ENCODE results near the gene PRPF18.

PRPF18 gene

DNA sequence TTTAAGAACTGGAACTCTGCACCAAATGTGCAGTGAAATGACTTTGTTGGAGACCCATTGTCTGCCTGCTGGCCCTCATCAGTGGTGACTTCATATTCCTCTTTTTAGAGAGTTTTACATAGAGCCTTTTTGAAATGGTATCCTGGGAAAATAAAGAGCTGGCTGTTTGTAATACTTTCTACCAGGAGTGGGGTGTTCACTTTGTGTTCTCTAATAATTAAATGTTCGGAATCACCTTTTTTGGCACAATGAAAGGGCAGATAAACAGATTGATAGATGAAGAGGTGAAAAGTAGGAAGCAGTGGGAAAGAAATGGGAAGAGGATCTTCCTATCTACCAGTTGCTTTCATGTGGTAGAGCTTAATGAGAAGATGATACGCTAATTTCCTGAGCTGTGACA lies 55.5 kb downstream of the PRPF18 start:
- DNase-seq, result no peak

DNA sequence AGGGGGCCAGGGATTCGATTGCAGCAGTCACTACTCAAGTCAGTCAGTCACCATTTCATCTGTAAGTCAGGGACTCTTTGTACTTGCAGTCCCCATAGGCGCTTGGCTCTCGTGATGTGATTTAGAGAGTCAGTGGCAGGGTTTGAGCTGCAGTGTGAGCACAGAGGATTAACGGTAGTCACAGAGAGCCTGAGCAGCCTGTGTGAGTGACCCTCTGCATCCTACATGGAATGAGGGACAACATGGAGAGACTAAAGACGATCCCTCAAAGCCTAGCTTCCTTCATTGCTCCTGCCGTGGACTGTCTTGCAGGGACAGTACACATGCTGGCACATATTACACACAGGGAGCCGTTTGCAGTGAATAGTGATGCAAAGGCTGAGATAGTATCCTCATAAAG lies 56.3 kb downstream of the PRPF18 start:
- no peak for DNase-seq

DNA sequence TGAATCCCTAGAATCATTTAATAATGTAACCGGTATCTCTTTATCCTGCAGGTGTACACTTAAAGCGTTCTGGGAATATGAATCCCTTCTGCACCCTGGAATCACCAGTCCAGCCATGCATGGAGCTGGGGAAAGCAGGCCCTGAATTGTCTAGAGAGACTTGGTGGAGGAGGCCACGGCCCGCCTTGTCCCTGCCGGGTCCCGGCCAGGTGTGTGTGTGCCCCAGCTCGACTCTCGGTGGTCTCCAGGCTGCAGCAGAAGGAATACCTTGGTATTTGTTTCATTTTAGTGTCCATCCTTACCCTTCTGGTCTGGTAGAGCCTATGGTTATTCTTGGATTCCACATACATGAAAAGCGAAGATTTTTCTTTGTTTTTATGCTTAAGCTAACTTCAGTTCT lies 58.1 kb downstream of the PRPF18 start:
- DNase-seq, result no peak

DNA sequence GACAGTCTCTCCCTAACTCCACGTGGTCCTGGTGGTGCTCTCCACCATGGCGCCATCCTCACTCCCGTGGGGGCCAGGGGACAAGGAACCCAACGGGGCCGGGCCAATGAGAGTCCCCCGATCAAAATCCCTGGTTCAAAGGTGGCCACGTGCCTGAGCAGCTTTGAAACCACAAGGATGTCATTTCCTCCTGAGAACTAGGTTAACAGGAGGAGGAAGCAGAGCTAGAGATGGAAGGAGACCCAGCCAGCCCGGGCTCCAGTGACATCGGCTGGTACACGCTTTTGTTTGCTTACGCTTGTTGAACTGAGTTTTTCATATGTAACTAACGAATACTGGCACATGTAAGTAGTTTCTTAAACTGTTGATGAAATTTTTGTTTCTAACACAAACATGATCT lies 61.7 kb downstream of the PRPF18 start:
- DNase-seq, result peak; percentile 26

DNA sequence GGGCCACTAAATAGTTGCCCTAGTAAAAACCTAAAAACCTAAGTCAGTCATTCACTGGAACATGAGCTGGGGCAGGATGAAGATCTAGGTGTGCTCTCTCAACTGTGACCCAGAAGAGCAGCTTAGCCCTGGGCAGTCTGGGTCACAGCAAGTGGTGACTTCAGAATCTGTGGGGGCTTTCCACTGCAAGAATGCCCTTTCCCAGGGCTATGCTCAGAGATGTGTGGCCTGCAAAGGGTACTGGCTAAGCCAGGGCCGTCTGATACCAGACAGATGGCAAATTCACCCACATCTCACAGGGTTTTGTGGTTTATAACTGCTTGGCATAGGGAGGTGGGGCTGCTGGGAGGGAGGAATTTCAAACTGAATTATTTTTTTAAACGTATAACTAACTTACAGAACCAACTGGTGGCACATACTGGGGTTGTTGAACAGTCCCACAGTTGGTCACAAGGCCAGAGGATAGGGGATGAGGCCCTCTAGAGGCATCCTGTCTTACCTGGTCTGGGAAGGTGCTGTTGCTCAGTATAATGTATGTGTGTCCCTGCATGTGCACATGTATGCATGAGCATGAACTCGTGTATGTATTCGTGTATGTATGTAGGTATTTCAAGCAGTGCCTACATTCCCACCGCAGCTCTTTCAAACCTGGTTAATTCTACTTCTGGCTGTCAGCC lies 63.2 kb downstream of the PRPF18 start:
- DNase-seq, result no peak

DNA sequence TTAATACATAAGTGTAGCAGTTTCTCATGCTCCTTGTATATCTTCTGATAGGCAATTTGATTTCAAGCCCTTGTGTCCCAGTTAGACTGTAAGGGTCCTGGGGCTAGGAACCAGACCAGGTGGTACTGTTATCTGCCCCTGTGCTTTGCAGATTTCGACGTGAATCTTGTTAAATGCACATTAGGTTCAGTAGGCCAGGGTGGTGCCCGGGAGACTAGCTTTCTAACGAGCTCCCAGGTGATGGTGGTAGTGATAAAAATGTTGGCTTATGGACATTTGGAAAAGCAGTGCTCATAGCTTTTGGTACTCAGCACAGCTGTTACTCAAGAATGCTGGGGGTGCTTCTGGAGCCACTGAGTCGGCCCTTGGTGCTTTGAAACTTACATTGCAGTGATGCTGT lies 64.2 kb downstream of the PRPF18 start:
- DNase-seq, result no peak

DNA sequence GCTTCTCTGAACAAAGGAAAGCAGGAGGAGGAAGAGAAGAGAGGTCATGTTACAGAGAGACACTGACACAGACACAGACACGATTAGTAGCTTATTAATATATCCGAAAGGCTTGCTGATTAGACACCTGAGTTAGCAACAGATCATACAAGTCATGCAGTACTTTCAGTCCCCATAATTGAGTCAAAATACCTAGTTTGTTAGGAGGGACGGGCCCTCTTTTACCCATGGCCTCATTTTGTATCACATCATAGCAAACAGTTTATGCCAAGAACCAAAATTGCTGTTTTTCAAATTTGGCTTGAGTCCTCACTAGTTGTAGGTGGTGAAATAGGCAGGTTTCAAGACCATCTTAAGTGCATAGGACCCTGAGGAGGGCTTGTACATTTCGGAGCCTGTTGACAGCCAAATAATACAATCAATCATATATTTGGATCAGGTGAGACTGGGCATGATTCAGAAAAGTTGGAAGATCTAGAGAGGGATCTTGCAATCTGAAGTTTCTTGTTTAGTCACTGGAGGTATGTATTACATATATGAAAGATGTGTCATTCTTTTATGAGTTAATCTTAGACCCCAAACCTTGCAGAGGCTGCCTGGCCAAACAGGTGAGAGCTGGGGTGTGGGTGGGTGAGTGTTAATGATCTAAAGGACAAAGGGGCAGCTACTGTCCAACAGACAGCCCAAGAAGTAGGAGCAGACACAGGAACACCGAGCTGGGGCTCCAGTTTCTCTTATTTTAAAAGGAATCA lies 65.4 kb downstream of the PRPF18 start:
- DNase-seq, result no peak

DNA sequence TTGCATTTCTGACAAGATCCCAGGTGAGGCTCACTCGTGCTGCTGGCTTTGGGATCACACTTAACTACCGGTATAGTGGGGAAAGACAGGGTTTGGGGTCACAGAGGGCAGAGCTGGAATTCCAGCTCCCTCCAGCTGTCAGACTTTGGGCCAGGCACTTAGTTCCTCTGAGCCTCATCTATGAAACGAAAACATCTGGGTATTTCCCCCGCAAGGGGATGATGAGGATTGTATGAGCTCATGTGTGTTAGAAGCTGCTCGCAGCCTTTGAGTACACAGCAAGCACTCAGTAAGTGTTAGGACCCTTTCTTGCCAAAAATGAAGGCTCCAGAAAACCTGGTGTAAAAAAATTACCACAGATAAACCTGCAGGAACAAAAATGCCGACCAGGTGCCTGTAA lies 66.1 kb downstream of the PRPF18 start:
- no peak for DNase-seq

DNA sequence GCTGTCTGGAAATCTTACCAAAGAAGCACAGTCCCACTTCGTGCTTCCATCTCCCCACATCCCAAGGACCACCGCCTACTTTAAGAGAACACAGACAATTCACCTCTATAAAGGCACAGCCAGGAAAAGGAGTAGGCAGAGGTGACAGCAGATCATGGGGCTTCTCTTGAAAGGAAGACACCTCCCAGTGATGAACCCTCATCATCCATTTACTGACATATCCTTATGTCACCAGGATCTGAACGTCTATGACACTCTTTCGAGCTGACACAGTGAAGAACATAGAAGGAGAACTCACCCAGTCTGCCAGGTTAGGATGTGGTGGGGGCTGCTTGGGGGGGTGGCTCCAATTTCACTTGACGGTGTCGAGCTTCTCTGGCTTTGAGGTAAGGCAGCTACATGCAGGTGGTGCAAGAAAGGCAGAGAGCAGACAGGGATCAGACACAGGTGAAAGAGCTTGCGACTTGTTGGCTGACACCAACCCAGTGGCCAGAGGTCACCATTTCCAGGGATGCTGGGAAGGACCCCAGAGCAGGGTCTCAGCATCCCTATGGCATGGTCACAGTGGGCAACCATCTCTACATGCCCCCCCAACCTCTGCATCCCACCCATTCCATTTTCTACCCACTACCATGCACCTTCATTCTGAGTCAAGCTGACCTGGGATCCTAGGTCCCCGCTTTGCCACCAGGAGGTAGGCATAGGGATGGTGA lies 67.5 kb downstream of the PRPF18 start:
- DNase-seq, result no peak

DNA sequence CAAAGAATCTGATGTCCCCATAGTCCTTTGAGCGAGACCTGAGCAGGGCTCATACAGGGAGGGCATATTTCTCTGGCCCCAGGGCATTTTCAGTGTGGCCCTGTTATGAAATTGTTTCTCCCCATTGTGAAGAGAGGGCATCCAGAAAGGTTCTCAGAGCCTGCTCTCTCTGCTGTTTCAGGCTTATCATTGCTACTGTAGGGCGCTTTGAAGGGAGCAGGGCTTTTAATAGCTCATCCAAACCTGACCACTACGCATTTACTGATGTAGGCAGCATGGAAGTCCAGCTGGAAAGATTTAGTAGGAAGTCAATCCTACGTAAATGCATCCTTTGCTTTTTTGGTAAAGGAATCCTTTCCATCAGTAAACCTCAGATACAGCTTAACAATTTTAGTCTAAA lies 68.1 kb downstream of the PRPF18 start:
- DNase-seq, result no peak

DNA sequence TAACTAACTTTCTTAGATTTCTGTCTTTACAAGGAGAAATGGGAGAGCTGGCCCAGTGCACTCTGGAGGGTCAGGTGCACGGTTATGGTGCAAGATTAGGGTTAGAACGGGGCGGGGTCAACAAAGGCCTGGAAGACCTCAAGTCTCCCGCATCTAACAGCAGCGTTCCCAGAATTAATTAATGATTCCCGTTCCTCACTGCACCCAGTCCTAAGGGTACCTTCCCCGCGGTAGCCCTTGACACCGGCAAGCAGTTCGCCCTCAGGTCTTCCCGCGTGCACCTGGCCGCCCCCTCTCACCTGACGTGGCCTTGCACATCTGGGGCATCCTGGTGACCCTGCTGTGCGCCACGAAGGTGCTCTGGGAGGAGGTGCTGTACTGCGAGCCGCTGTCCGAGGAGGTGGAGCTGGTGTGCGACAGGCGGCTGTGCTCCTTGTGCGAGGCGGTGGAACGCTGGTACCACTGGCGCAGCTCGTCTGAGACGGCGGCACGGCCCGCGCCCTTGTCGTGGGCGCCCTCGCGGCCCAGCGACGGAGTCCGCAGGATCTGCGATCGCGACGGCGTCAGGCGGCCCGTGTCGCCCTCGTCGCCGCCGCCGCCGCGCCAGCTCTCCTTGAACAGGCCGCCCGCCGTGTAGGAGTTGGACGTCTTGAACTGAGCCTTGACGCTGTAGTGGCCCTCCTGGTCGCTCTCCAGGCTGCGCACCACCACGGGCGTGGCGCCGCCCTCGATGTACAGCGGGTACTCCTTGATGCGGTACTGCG lies 69.8 kb downstream of the PRPF18 start:
- no peak for DNase-seq

DNA sequence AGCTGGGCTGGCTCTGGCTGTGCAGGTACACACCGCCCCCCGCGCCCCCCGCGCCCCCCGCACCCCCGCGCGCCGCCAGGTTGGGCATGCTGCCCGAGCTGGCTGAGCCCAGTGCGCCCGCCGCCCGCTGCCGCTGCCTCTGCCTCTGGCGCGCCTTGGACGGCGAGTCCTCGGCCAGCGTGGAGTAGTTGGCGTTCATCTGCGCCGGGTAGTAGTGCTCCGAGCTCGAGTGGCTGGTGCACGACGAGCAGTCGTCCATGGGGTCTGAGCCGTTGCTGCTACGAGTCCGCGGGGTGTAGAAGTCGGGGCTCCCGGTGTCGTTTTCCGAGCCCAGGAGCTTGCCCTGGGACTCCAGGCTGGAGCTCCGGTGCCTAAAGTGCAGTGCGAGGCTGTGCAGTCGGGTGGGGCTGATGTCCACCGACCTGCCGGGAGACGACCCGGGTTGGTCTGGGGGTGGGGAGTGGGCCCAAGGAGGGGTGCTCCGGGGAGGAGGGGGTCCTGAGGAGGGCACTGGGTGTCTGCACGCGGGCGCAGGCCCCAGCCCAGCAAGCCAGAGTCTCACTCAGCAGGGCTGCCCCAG lies 70.4 kb downstream of the PRPF18 start:
- no peak for DNase-seq

DNA sequence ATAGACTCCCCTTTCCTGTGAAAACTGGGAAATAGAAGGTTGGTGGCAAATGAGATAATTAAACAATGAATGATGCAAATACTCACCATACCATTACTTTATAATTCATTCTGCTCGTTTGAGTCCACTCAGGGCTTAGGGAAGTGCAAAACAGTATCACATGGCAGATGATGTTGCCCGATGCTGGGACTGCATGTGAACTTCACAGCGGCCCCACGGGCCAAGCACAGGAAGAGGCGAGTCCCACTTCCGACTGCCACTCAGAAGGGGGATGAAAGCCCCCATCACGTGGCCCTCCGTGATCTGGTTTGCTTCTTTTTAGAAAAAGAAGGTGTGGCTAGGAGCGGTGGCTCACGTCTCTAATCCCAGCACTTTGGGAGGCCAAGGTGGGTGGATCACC lies 71.5 kb downstream of the PRPF18 start:
- no peak for DNase-seq

DNA sequence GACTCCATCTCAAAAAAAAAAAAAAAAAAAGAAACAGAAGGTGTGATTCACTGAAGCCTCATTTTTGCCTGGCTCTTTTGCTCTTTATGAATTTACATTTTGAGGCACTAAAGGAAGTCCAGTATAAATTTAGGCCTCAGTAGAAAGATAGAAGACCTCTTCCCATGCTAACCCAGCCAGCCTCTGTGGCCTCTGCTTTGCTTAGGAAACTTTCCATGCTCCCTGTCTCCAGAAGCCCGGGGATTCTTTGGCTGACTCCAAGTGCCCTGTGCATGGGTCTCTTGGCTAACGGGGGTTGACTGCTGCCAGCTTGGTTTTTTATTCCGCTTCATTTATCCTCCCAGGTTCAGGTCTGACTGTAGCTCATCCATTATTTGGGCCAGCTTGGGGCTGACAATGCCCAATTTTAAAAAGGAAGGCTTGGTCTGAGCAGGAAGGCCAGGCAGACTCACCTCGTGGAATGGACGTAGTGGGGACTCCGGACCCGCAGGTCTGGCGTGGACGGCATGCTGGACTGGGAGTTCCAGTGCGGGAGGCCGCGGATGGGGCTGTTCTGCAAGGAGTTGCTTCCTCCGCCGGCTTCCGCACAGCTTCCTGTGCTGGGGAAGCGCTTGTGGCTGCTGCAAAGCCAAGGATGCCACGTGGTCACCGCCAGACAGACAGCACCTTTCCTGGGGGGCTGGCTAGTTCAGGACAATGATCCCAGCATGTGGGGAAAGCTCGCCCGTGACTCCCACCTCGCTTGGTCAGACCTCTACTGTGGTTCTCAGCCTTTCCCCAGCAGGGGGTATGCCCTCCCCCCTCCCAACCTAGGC lies 72.3 kb downstream of the PRPF18 start:
- peak; percentile 44 for DNase-seq

DNA sequence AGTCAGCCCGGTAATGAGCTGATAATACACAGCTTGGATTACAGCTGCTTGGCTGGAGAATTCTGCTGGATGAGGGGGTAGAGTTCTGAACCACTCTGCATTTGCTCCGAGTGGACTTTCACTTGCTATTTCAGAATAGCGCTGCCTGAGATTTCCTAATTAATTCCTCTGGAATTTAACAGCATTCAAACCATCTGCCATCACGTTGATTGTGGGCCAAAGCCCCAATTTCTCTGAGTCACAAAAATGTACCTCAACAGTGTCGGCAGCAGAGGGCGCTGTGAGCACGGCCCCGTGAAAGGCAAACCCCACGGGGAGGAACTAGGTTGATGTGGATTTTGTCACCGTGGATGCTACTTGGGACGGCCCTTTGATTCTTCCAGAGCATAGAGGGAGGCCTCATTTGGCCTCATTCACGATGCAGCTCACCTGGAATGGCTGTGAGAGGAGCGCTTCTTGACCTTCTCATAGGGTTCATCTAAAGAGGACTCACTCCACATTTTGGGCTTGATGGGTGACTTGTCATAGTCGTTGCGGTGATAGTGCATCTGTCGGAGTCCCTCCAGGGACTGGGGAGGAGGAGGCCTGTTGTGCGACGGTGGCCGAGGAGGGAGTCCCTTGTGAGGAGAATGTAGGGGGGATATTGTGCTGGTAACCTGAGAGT lies 73.3 kb downstream of the PRPF18 start:
- peak; percentile 78 for DNase-seq

DNA sequence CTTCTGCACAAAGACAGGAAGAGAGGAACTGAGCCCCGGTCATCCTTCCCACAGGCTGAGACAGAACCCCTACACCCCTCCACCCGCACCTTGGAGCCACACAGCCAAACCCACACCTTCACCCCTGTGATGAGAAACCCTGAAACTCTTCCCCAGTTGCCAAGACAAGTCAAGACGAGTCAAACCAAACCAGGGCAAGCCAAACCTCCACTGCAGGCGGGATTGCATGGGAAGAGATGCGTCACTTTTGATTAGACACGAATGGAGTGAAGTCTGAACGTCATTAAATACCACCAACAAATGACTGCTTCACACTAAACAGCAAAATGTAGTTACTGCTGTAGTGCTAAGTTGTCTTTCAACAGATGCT lies 73.8 kb downstream of the PRPF18 start:
- DNase-seq, result no peak

DNA sequence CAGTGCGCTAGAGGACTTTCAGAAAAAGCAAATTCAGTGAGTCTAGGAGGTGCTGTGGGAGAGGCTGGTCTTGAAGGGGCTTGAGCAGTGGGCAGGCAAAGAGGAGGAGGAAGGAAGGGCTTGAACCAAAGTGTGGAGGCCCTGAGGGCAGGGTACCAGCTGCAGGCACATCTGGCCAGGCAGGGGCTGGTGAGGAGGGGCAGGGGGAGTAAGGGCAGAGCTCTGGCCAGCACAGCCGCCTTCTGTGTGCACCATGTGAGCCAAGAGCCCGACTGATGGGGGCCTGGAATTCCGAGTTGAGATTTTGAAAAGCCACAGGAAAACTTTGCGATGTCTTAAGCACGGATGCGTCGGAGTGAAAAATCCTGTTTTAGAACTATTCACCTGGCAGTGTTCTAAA lies 74.5 kb downstream of the PRPF18 start:
- DNase-seq, result no peak

DNA sequence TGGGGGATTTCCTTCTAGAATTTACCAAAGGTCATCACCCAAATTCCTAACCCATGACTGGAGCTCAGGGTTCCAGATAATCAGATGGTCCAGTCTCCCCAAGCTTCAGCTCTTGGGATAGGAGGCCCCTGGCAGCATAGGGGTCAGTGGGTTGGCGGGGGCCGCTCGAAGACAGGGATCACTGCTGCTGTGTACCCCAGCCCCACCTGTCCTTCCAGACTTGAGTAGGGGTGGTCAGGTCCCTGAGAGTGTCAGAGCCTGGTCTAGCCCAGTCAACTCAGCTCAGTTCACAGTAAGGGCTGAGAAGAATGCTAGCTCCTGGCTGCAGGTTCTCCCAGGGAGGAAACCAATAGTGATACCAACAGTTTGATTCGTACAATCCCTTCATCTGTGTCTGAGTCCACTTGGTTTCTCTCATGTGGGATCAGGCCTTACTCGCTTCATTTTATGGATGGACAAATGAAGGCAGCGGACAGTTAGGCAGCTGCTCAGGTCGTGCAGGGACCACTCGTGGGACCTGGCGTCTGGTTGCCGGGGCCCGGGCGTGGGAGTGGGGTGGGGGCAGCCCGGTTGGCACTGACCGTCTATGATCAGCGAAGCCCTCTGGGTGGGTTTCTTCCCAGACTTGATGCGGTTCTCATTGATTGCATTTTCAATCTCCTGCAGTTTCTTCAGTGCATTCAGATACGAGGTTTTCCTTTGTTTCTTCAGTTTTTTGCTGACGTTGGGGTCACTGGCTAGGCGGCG lies 78.9 kb downstream of the PRPF18 start:
- DNase-seq, result no peak

DNA sequence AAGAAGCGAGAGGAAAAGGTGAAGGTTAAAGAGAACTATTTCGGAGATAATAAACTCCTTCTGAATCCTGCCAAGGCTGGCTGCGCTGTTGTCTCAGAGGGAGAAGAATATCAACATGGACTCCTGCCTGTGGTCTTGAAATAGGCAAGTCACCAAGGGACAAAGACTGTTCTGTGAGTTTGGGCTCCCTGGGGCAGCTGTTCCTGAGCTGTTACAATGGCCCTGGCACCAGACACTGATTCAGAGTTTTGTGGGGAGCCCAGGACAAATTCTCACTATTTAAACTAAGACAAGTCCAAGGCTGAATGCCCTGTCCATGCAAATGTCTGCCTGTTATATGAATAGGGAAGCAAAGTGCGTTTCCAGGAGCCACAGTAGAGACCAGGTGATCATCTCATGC lies 81.4 kb downstream of the PRPF18 start:
- no peak for DNase-seq

DNA sequence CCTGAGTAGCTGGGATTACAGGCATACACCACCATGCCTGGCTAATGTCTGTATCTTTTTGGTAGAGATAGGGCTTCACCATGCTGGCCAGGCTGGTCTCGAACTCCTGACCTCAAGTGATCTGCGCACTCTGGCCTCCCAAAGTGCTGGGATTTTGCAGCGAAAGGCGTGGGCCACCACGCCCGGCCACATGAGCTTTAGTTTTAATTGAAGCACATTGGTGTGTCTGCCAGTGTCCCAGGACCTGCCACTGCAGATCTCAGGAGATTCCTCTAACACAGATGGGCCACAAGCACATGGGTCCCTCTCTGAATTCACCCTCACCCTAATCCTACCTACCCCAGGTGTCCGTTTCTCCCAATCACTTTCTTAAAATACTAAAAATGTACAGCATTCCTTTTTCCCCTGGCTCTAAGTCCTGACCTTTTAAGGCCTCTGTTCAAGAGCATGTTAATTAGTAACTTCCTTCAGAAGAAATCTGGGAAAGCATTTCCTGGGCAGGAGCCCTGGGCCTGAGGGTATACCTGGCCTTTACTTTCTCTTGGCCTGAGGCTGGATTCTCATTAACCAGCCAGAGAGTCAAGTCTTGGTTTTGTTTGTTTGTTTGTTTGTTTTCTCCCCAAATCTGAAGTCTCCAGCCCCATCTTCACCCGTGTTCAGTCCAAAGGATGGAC lies 82.6 kb downstream of the PRPF18 start:
- DNase-seq, result no peak

Data from retina (tissue), 1 donor.